Erythroblast (primary cell): ENCODE measurements around the gene ESF1.
"Not testable (repeated sequence)": the region's sequence is repeated elsewhere in the genome, so short reads cannot be mapped to it uniquely, and the experiment has no call there.

Experiments
- DNase-seq, 2 experiments: peaks; one replicate each; lab custom pipeline; 2025; lab: John Stamatoyannopoulos, UW
- GATA1 ChIP-seq: IDR thresholded peaks from 2 replicates; pipeline ENCODE4 v1.6.1; 2011; ENCODE audit warnings: low read depth, mild to moderate bottlenecking, control low read depth, low read length, moderate library complexity
- POLR2A ChIP-seq: IDR thresholded peaks from 2 replicates; pipeline ENCODE4 v1.6.1; 2011; ENCODE audit warnings: mild to moderate bottlenecking, low read length

Gene ESF1

GRCh38 chr20:13772529-13772928, 12.2 kb downstream of the ESF1 start:
- no peak for TF ChIP-seq GATA1
- no peak for TF ChIP-seq POLR2A
- DNase-seq: no peak

- peak; percentile 26 to 38 for DNase-seq
- TF ChIP-seq GATA1 (no peak), POLR2A (no peak)
Measured at GRCh38 chr20:13771853-13772453, 12.8 kb downstream of the ESF1 start.

- TF ChIP-seq GATA1 (no peak), POLR2A (no peak)
- DNase-seq: no peak
Measured at GRCh38 chr20:13770141-13770540, 14.6 kb downstream of the ESF1 start.

- no peak for DNase-seq
- TF ChIP-seq POLR2A (no peak), GATA1 (no peak)
Measured at GRCh38 chr20:13765868-13766416, 18.8 kb downstream of the ESF1 start.

GRCh38 chr20:13765299-13765698, 19.4 kb downstream of the ESF1 start:
- no peak for DNase-seq
- TF ChIP-seq GATA1 (no peak), POLR2A (no peak)

GRCh38 chr20:13760451-13760946, 24.2 kb downstream of the ESF1 start:
- DNase-seq: not testable (repeated sequence)

GRCh38 chr20:13758884-13759283, 25.8 kb downstream of the ESF1 start:
- DNase-seq: no peak
- TF ChIP-seq GATA1 (no peak), POLR2A (no peak)

GRCh38 chr20:13756551-13756950, 28.2 kb downstream of the ESF1 start:
- DNase-seq: no peak
- TF ChIP-seq POLR2A (no peak), GATA1 (no peak)

GRCh38 chr20:13755809-13756208, 28.9 kb downstream of the ESF1 start:
- TF ChIP-seq GATA1: no peak
- no peak for DNase-seq

- no peak for TF ChIP-seq POLR2A
- no peak for TF ChIP-seq GATA1
- DNase-seq: no peak
Measured at GRCh38 chr20:13753436-13754036, 31.2 kb downstream of the ESF1 start.

GRCh38 chr20:13749811-13750210, 34.9 kb downstream of the ESF1 start:
- DNase-seq: no peak
- TF ChIP-seq POLR2A: no peak
- no peak for TF ChIP-seq GATA1

- DNase-seq: no peak
- TF ChIP-seq POLR2A (no peak), GATA1 (no peak)
Measured at GRCh38 chr20:13745784-13746183, 38.9 kb downstream of the ESF1 start.

GRCh38 chr20:13744352-13744751, 40.4 kb downstream of the ESF1 start:
- no peak for DNase-seq
- TF ChIP-seq POLR2A: no peak
- no peak for TF ChIP-seq GATA1

GRCh38 chr20:13741879-13742278, 42.8 kb downstream of the ESF1 start:
- no peak for DNase-seq
- TF ChIP-seq POLR2A: no peak
- no peak for TF ChIP-seq GATA1

- DNase-seq: no peak
- TF ChIP-seq POLR2A (no peak), GATA1 (no peak)
Measured at GRCh38 chr20:13739731-13740649, 44.7 kb downstream of the ESF1 start.

- DNase-seq: not testable (repeated sequence)
Measured at GRCh38 chr20:13738187-13738586, 46.5 kb downstream of the ESF1 start.
